Measurements from ENCODE around the gene MAPK12. TPM values are rescaled to one million over a fixed set of nuclear protein-coding genes. Genes with fewer than 3 reads are reported as not detected.

The MAPK12 gene
- total RNA-seq, 1 experiment from 2014 or later: 74.6 TPM

GRCh38 chr22:50269573-50269969 lies 8.1 kb upstream of the MAPK12 start:
- DNase-seq (ENCODE audit: low read depth, low spot score) (no peak), ATAC-seq (no peak)
- Histone ChIP-seq H3K4me3 (ENCODE audit: low read depth in 2 of 2, low read length in 2 of 2) (peak overlapping the region; percentile 56 to 65), H3K4me1 (ENCODE audit: control insufficient read depth, insufficient read depth, low read length) (peaks cover 17% of the 10 kb centered on the region), H3K36me3 (ENCODE audit: control insufficient read depth, insufficient read depth, low read length) (no peaks in the 10 kb centered on the region), H3K27me3 (ENCODE audit: control insufficient read depth, insufficient read depth, low read length) (no peaks in the 10 kb centered on the region), H3K9me3 (ENCODE audit: control insufficient read depth, insufficient read depth, low read depth, low read length) (no peaks in the 10 kb centered on the region), H3K27ac (ENCODE audit: low read length) (peak overlapping the region; percentile 86)
- TF ChIP-seq POLR2AphosphoS5 (IDR thresholded peaks at IDR 0.05; ENCODE audit: low read depth, low read length): no peak
- no peak for TF ChIP-seq TCF7L2 (IDR thresholded peaks at IDR 0.05; ENCODE audit: low read depth, low read length)
- no peak for TF ChIP-seq SIN3A (IDR thresholded peaks at IDR 0.05; ENCODE audit: borderline replicate concordance, insufficient read depth, low read depth, low read length)
- TF ChIP-seq CTCF (IDR thresholded peaks at IDR 0.05): no peak
- TF ChIP-seq REST (IDR thresholded peaks at IDR 0.05; ENCODE audit: insufficient read depth in 1 of 2, low read depth in 2 of 2, low read length in 1 of 2): no peak
- ChIA-PET CTCF (no interaction called here), POLR2A (no interaction called here)
- in situ Hi-C loops (cut with HindIII; ENCODE audit: low pct_unique_long_range_greater_than_20kb, low sequenced_read_pairs) (no loop called here), intact Hi-C loops (cut with micrococcal nuclease; ENCODE audit: unreplicated experiment) (no loop called here)
- BruUV-seq (replicated peaks): no TSS peak

GRCh38 chr22:50268655-50269113 lies 7.2 kb upstream of the MAPK12 start:
- peaks cover 12% of the 10 kb centered on the region for H3K4me1 ChIP-seq (ENCODE audit: control insufficient read depth, insufficient read depth, low read length)
- peak overlapping the region in 1 of 2 experiments; percentile 65; a peak in 3 of 4 replicates for H3K4me3 ChIP-seq (ENCODE audit: low read depth in 2 of 2, low read length in 2 of 2)
- H3K27me3 ChIP-seq (ENCODE audit: control insufficient read depth, insufficient read depth, low read length): no peaks in the 10 kb centered on the region
- no peaks in the 10 kb centered on the region for H3K36me3 ChIP-seq (ENCODE audit: control insufficient read depth, insufficient read depth, low read length)
- no TSS peak for BruUV-seq (replicated peaks)
- peak overlapping the region; percentile 86 for H3K27ac ChIP-seq (ENCODE audit: low read length)
- no peak for TF ChIP-seq TCF7L2 (IDR thresholded peaks at IDR 0.05; ENCODE audit: low read depth, low read length)
- TF ChIP-seq REST (IDR thresholded peaks at IDR 0.05; ENCODE audit: insufficient read depth in 1 of 2, low read depth in 2 of 2, low read length in 1 of 2): no peak
- no peak for TF ChIP-seq POLR2AphosphoS5 (IDR thresholded peaks at IDR 0.05; ENCODE audit: low read depth, low read length)
- no peak for TF ChIP-seq SIN3A (IDR thresholded peaks at IDR 0.05; ENCODE audit: borderline replicate concordance, insufficient read depth, low read depth, low read length)
- no peak for TF ChIP-seq CTCF (IDR thresholded peaks at IDR 0.05)
- no peaks in the 10 kb centered on the region for H3K9me3 ChIP-seq (ENCODE audit: control insufficient read depth, insufficient read depth, low read depth, low read length)
- intact Hi-C loops (cut with micrococcal nuclease; ENCODE audit: unreplicated experiment) (no loop called here), in situ Hi-C loops (cut with HindIII; ENCODE audit: low pct_unique_long_range_greater_than_20kb, low sequenced_read_pairs) (no loop called here)
- no peak for DNase-seq (ENCODE audit: low read depth, low spot score)
- ChIA-PET POLR2A (no interaction called here), CTCF (no interaction called here)
- ATAC-seq: no peak
